Measurements from ENCODE around the gene LHCGR.

The LHCGR gene

DNA sequence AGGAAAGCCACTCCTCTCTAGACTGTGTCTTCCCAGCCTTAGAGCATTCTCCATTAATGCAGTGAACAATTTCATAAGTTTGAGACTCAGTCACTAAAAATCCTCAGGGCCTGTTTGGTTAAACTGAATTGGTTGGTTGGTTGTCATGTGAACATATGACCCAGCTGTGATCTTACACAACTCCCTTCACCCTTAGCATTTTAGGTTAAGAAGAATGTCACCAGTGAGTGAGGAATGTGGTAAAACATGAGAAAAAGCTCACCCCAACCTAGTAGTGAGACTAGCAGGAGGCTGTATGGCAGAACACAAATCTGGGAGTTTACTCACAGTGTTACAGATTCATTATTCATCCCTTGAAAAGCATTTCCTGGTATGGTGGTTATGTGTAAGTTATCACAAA lies 32.4 kb downstream of the LHCGR start:
- no peak for DNase-seq (ENCODE audit: extremely low read depth, low read depth)
- TF ChIP-seq, protein P1, sequence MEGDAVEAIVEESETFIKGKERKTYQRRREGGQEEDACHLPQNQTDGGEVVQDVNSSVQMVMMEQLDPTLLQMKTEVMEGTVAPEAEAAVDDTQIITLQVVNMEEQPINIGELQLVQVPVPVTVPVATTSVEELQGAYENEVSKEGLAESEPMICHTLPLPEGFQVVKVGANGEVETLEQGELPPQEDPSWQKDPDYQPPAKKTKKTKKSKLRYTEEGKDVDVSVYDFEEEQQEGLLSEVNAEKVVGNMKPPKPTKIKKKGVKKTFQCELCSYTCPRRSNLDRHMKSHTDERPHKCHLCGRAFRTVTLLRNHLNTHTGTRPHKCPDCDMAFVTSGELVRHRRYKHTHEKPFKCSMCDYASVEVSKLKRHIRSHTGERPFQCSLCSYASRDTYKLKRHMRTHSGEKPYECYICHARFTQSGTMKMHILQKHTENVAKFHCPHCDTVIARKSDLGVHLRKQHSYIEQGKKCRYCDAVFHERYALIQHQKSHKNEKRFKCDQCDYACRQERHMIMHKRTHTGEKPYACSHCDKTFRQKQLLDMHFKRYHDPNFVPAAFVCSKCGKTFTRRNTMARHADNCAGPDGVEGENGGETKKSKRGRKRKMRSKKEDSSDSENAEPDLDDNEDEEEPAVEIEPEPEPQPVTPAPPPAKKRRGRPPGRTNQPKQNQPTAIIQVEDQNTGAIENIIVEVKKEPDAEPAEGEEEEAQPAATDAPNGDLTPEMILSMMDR (IDR thresholded peaks at IDR 0.05; ENCODE audit: low read depth, low read length, missing control alignments) = no peak
- no peak overlapping the region for H3K4me3 ChIP-seq (replicated peaks; ENCODE audit: low read depth, low read length)

DNA sequence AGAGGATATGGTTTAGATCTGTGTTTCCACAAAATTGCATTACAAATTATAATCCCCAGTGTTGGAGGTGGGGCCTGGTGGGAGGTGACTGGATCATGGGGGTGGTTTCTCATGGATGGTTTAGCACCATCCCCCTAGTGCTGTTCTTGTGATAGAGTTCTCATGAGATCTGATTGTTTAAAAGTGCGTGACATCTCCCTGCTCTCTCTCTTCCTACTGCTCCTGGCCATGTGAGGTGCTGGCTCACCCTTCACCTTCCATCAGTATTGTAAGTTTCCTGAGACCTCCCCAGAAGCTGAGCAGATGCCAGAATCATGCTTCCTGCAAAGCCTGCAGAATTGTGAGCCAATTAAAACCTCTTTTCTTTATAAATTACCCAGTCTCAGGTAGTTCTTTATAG lies 33.1 kb downstream of the LHCGR start:
- H3K4me3 ChIP-seq (replicated peaks; ENCODE audit: low read depth, low read length) = no peak overlapping the region
- TF ChIP-seq, protein P1 (IDR thresholded peaks at IDR 0.05; ENCODE audit: low read depth, low read length, missing control alignments) = no peak

DNA sequence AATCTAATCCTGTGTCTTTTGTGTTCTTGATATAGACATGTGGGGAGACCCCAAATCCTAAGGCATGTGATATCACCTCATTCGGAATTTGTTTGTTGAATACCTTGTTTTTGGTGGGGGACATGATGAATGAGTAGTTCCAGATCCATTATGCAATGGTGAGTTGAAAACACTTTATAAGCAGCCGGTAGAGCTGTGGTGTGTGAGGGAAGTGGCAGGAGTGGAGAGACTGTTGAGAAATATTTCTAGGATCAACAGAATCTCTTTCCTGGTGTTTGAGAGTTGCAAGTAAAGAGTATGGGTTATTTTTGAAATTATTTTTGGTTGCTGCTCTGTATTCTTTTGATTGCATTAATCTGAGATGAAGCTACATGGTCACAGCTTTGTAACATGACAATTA lies 34.4 kb downstream of the LHCGR start:
- DNase-seq (ENCODE audit: extremely low read depth, low read depth) = no peak
- TF ChIP-seq, protein P1 (IDR thresholded peaks at IDR 0.05; ENCODE audit: low read depth, low read length, missing control alignments) = no peak
- no peak overlapping the region for H3K4me3 ChIP-seq (replicated peaks; ENCODE audit: low read depth, low read length)

More for the DNA sequence above, 33.1 kb downstream of the LHCGR start:
- no peak for DNase-seq (ENCODE audit: extremely low read depth, low read depth)

DNA sequence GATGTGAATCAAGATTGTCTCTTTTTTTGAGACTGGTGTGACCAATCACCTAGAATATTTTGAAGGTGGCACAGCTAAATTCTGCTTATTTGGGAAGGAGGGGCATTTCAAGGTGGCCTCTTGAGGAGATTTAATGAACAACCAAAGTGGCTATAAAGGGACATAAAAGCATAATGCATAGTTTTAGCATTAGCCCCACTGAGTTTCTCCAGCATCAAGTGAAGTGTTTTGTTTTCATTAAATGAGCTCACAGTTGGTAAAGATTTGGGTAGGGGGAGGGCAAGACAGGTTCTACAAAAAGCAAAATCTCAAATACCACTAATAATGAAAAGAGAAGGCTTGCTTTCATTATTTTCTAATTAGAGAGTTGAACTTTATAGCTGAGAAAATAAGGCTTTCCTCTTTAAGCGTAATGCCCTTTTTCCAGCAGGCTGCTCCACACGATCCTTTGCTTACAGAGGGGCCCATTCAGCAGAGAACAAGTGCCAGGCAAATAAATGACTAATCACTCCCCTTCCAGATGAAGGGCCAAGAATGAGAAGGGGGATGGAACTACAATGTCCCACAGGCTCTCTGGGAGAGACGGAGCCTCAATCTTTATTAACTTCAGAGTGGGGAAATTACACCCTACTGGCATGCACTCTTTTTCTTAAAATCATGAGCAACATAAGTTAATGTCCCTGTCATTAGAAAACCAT lies 35.9 kb downstream of the LHCGR start:
- DNase-seq (ENCODE audit: extremely low read depth, low read depth) = no peak
- TF ChIP-seq, protein P1 (IDR thresholded peaks at IDR 0.05; ENCODE audit: low read depth, low read length, missing control alignments) = no peak
- no peak overlapping the region for H3K4me3 ChIP-seq (replicated peaks; ENCODE audit: low read depth, low read length)

DNA sequence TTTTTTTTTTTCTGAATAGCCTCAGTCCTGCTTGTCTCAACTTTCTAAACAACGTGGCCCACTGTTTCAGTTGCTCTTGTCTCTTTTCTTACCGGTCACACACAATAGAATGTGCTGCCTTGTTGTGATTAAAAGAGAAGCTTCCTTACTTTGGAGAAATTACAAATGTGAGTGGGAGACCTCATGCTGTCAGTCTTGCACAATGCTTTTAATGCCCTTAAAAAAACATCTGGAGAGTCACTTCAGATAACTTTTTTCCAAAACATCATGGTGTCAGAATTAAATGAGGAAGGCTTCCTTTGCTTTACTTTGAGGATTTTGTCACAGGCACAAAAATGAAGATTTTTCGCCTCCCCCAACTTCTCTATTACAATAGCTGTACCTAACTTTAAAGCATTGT lies 37.7 kb downstream of the LHCGR start:
- no peak for DNase-seq (ENCODE audit: extremely low read depth, low read depth)
- TF ChIP-seq, protein P1 (IDR thresholded peaks at IDR 0.05; ENCODE audit: low read depth, low read length, missing control alignments) = no peak
- no peak overlapping the region for H3K4me3 ChIP-seq (replicated peaks; ENCODE audit: low read depth, low read length)

DNA sequence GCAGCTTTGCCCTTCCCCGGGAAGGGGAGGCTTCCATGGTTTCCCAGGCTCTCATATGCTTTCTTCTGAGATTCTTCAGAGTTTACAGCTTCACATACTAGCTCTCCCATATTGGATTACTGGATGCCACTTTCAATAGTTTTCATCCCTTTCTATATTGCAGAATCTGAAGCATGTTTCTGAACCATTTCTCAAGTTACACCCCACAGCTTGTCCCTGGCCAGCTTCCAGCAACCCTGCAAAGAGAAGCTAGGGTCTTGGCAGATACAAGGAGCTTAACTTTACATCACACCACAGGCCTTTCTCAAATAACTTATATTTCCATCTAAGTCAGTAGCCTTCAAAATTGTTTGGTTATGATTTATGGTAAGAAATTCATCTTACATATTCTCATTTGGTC lies 39.6 kb downstream of the LHCGR start:
- no peak overlapping the region for H3K4me3 ChIP-seq (replicated peaks; ENCODE audit: low read depth, low read length)
- TF ChIP-seq, protein P1 (IDR thresholded peaks at IDR 0.05; ENCODE audit: low read depth, low read length, missing control alignments) = no peak

More for the DNA sequence above, 39.6 kb downstream of the LHCGR start:
- DNase-seq (ENCODE audit: extremely low read depth, low read depth) = no peak
